A673 (cell line): ENCODE measurements around the gene CARHSP1. TPM values are rescaled to one million over a fixed set of nuclear protein-coding genes. Genes with fewer than 3 reads are reported as not detected.

Experiments
- BruUV-seq: library from RNA; stranded (reverse); fragments of 400-500 nt; replicated peaks from 2 replicates; lab custom pipeline; 2021; lab: Mats Ljungman, UMichigan
- CTCF ChIA-PET: fragments of 300-600 bp; sonication (Branson Sonifier 250); formaldehyde crosslinking; loops from one replicate; lab custom pipeline; 2022; ENCODE audit warnings: antibody characterized with exemption; lab: Charles Lee
- POLR2A ChIA-PET: fragments of 300-600 bp; sonication (Branson Sonifier 250); formaldehyde crosslinking; loops from one replicate; lab custom pipeline; 2022; ENCODE audit warnings: antibody characterized with exemption; ENCODE audit not compliant: low non-redundant PET; lab: Charles Lee
- DNase-seq: peaks from one replicate; pipeline ENCODE4 v3.0.0-alpha.2; 2015; ENCODE audit warnings: low spot score
- H3K27ac ChIP-seq: fragments of 200-600 bp; sonication (generic); 2 replicates; pipeline ENCODE4 v1.5.1; 2016; ENCODE audit warnings: mixed run types, low read depth, mild to moderate bottlenecking, mixed read lengths, antibody characterized with exemption, low read length; ENCODE audit not compliant: poor library complexity, severe bottlenecking
- H3K27me3 ChIP-seq: fragments of 200-600 bp; sonication (generic); replicated peaks from 2 replicates; pipeline ENCODE4 v1.6.1; 2017; ENCODE audit warnings: mixed run types, low read depth, mild to moderate bottlenecking, mixed read lengths, antibody characterized with exemption, low read length; ENCODE audit not compliant: insufficient read depth, poor library complexity
- H3K36me3 ChIP-seq: fragments of 200-600 bp; sonication (generic); 2 replicates; pipeline ENCODE4 v1.6.1; 2016; ENCODE audit warnings: mixed run types, mild to moderate bottlenecking, mixed read lengths, antibody characterized with exemption, low read length; ENCODE audit not compliant: insufficient read depth, poor library complexity, severe bottlenecking
- H3K4me1 ChIP-seq: fragments of 200-600 bp; sonication (generic); 2 replicates; pipeline ENCODE4 v1.6.1; 2017; ENCODE audit warnings: mixed run types, mild to moderate bottlenecking, mixed read lengths, antibody characterized with exemption, low read length; ENCODE audit not compliant: insufficient read depth, poor library complexity, severe bottlenecking
- H3K4me3 ChIP-seq: fragments of 200-600 bp; sonication (generic); 2 replicates; pipeline ENCODE4 v1.5.1; 2016; ENCODE audit warnings: low read depth, mixed run types, mild to moderate bottlenecking, mixed read lengths, low read length; ENCODE audit not compliant: poor library complexity, severe bottlenecking
- H3K9me3 ChIP-seq: fragments of 200-600 bp; sonication (generic); 2 replicates; pipeline ENCODE4 v1.6.1; 2016; ENCODE audit warnings: mixed run types, low read depth, mild to moderate bottlenecking, mixed read lengths, antibody characterized with exemption, low read length; ENCODE audit not compliant: poor library complexity, severe bottlenecking
- CTCF ChIP-seq: fragments of 300-800, 200-600 bp; sonication (generic); conservative IDR thresholded peaks from 2 replicates; pipeline ENCODE4 v1.5.1; 2017; ENCODE audit warnings: low read depth, mild to moderate bottlenecking, antibody characterized with exemption, low read length, moderate library complexity, mixed read lengths
- EZH2 ChIP-seq: fragments of 200-600 bp; sonication (generic); IDR thresholded peaks from 2 replicates; pipeline ENCODE4 v1.6.1; 2017; ENCODE audit warnings: borderline replicate concordance, low read depth, mild to moderate bottlenecking, mixed read lengths, antibody characterized with exemption, low read length; ENCODE audit not compliant: poor library complexity, severe bottlenecking
- intact Hi-C: fragments of 100-400 bp; cut with micrococcal nuclease; formaldehyde crosslinking; loops from one replicate; pipeline ENCODE4 v1.10.0; 2022; ENCODE audit not compliant: unreplicated experiment
- total RNA-seq: library from RNA; stranded (reverse); gene quantifications from 2 replicates; pipeline ENCODE4 v1.2.3, GENCODE V29; 2021

The CARHSP1 gene
- total RNA-seq, 1 experiment from 2014 or later: 316 TPM

DNA sequence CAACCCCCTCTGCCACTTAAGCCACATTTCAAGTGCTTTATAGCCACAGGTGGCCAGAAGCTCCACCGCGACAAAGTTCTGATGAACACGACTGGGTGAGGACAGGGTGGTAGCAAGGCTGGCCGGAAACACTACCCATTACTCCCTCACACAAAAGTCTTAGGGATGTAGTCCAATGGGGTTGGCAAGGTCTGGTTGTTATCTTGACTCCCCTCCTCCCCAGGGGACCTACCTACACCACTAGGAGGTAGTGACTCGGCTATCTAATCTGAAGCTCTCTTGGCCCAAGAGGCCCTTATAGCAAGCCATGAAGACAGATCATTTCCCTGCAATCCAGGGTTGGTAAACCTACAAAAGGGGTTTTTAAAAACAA lies 21.7 kb upstream of the CARHSP1 start:
- Histone ChIP-seq H3K36me3 (peaks cover 61% of the 10 kb centered on the region), H3K9me3 (no peaks in the 10 kb centered on the region), H3K4me3 (no peak overlapping the region), H3K4me1 (no peaks in the 10 kb centered on the region), H3K27me3 (no peaks in the 10 kb centered on the region), H3K27ac (no peak overlapping the region)
- DNase-seq: no peak
- ChIA-PET CTCF (interaction anchor here (2.3 kb wide), 1 partner anchor 10 kb away, joined by 6 read pairs; no protein-coding TSS in a partner anchor), POLR2A (interaction anchor here (0.6 kb wide), 1 partner anchor 71 kb away, joined by 4 read pairs; no protein-coding TSS in a partner anchor)
- intact Hi-C loops: no loop called here
- TF ChIP-seq EZH2 (no peak), CTCF (no peak)
- BruUV-seq: no TSS peak

GRCh38 chr16:8889893-8890548 lies 21.2 kb upstream of the CARHSP1 start:
- no TSS peak for BruUV-seq
- no peaks in the 10 kb centered on the region for H3K27me3 ChIP-seq
- intact Hi-C loops: no loop called here
- CTCF ChIA-PET: interaction anchor here (2.3 kb wide), 1 partner anchor 10 kb away, joined by 6 read pairs; no protein-coding TSS in a partner anchor
- H3K4me3 ChIP-seq: no peak overlapping the region
- H3K9me3 ChIP-seq: no peaks in the 10 kb centered on the region
- POLR2A ChIA-PET: interaction anchor here (0.6 kb wide), 1 partner anchor 70 kb away, joined by 4 read pairs; no protein-coding TSS in a partner anchor
- TF ChIP-seq EZH2 (no peak), CTCF (no peak)
- H3K27ac ChIP-seq: no peak overlapping the region
- no peaks in the 10 kb centered on the region for H3K4me1 ChIP-seq
- peaks cover 56% of the 10 kb centered on the region for H3K36me3 ChIP-seq
- DNase-seq: no peak

DNA sequence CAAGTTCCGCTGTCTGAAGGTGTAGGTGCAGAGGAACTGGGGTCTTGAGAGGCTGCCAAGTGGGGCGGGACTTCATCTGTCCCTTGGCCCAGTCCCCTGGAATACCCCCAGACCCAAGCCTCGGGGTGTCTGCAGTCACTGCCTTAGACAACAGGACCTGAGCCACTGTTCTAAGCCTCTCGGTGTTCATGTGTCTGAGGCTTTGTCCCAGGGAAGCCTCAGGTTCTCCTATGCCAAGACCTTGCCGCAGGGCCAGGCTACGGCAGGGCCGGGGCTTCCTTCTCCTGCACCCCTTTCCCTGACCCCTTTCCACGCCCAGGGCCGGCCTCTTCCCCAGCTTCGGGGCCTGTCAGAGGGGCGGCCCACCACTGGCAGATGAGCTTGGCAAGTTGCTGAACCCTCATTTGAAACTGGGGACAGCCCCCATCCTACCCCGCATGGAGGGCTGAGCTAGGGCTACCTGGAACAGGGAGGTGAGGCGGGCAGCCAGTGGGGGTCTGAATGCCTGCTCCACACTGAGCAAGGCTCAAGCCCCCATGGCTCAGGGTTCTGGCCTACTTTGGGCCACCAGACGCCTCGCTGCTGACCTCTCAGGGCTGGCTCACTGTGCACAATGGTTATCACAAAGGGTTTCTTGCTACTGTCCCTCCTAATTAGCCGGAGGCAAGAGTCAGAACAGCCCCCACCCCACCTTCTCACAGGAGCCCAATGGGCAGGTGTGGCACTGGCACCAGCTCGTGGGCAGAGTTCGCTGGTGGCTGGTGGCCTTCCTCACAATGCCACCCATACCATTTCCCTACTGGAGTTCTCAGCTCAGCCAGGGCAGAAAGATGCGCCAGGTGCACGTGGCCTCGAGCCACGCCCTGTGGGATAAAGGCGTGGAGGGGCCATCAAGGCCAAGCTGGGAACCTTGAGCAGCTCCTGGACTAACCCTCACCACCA lies 20.4 kb upstream of the CARHSP1 start:
- TF ChIP-seq CTCF: no peak
- no peak for TF ChIP-seq EZH2
- H3K27ac ChIP-seq: no peak overlapping the region
- DNase-seq: no peak
- H3K9me3 ChIP-seq: no peaks in the 10 kb centered on the region
- H3K36me3 ChIP-seq: peaks cover 48% of the 10 kb centered on the region
- POLR2A ChIA-PET: no interaction called here
- no peaks in the 10 kb centered on the region for H3K27me3 ChIP-seq
- CTCF ChIA-PET: interaction anchor here (2.3 kb wide), 1 partner anchor 9 kb away, joined by 6 read pairs; no protein-coding TSS in a partner anchor
- H3K4me1 ChIP-seq: no peaks in the 10 kb centered on the region
- H3K4me3 ChIP-seq: no peak overlapping the region
- intact Hi-C loops: no loop called here
- no TSS peak for BruUV-seq
